Measurements from ENCODE around the gene C22orf31. TPM values are rescaled to one million over a fixed set of nuclear protein-coding genes. Genes with fewer than 3 reads are reported as not detected.

The C22orf31 gene
- total RNA-seq, 1 experiment from 2014 or later: not detected

DNA sequence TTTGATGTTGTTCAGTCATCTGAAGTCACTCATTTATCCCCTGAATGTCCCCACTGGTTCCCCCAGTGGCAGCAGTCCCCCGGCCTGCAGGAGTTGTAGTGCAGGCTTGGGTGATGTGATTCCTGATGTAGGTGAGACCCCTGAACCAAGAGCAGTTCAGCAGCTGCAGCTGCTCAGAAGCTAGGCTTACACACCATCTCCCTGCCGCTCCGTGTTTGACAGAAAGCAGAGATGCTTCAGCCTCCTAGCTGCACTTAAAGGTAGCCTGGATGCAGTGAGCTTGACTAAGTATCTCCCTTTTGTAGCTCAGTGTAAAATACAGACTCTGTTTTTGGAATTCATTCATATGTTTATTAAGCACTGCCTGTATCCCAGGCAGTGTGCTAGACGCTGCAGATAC lies 47.3 kb downstream of the C22orf31 start:
- H3K4me1 ChIP-seq (ENCODE audit: insufficient read depth, low read length): no peaks in the 10 kb centered on the region; the same call in none of the 2 replicates
- Mint-ChIP-seq H3K27ac (peak overlapping the region; percentile 13 to 76 (median 46); a peak in 4 of 7 replicates), H3K36me3 (ENCODE audit: insufficient read depth in 1 of 3, low read depth in 3 of 3) (peaks cover 8 to 32% (median 17%) of the 10 kb centered on the region in 3 experiments; a peak in 5 of 7 replicates), H3K4me1 (peaks cover 49 to 52% of the 10 kb centered on the region in 2 experiments), H3K27me3 (ENCODE audit: low read depth) (no peaks in the 10 kb centered on the region), H3K4me3 (no peak overlapping the region), H3K9me3 (no peaks in the 10 kb centered on the region)
- no peak overlapping the region for H3K9ac ChIP-seq (ENCODE audit: extremely low read depth, insufficient read length, low read length)
- H4K5ac ChIP-seq (ENCODE audit: insufficient read length, low read depth, low read length): no peak overlapping the region
- H2BK20ac ChIP-seq (ENCODE audit: low read depth, low read length, poor library complexity, severe bottlenecking): no peak overlapping the region
- H3K27ac ChIP-seq (ENCODE audit: insufficient read length, low read depth, low read length): no peak overlapping the region
- H3K79me1 ChIP-seq (ENCODE audit: insufficient read depth, low read depth, low read length, poor library complexity, severe bottlenecking): no peaks in the 10 kb centered on the region
- no CpG with 5 or more reads among the region's 4 CpGs for WGBS (ENCODE audit: extremely low coverage, insufficient read length, low lambda C conversion rate)
- no peak overlapping the region for H3K23ac ChIP-seq (ENCODE audit: insufficient read length, low read depth, low read length)
- H4K20me1 ChIP-seq (ENCODE audit: control insufficient read depth, insufficient read depth, insufficient read length): no peaks in the 10 kb centered on the region
- TF ChIP-seq, protein P1, sequence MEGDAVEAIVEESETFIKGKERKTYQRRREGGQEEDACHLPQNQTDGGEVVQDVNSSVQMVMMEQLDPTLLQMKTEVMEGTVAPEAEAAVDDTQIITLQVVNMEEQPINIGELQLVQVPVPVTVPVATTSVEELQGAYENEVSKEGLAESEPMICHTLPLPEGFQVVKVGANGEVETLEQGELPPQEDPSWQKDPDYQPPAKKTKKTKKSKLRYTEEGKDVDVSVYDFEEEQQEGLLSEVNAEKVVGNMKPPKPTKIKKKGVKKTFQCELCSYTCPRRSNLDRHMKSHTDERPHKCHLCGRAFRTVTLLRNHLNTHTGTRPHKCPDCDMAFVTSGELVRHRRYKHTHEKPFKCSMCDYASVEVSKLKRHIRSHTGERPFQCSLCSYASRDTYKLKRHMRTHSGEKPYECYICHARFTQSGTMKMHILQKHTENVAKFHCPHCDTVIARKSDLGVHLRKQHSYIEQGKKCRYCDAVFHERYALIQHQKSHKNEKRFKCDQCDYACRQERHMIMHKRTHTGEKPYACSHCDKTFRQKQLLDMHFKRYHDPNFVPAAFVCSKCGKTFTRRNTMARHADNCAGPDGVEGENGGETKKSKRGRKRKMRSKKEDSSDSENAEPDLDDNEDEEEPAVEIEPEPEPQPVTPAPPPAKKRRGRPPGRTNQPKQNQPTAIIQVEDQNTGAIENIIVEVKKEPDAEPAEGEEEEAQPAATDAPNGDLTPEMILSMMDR (conservative IDR thresholded peaks at IDR 0.05): no peak
- no peak overlapping the region for H3K18ac ChIP-seq (ENCODE audit: insufficient read length, low read depth, low read length)
- H4K8ac ChIP-seq (replicated peaks; ENCODE audit: insufficient read length, low read depth, low read length): no peak overlapping the region
- no peak overlapping the region for H2BK15ac ChIP-seq (ENCODE audit: low read depth, low read length)
- H4K91ac ChIP-seq (ENCODE audit: insufficient read length, low read depth, low read length): no peak overlapping the region
- no peak overlapping the region for H3K4ac ChIP-seq (ENCODE audit: low read depth, low read length)
- no peaks in the 10 kb centered on the region for H3K27me3 ChIP-seq (ENCODE audit: insufficient read depth, low read length)
- DNase-seq: no peak
- 0 out of 2 replicates have a peak, but pooled peaks cover 2% of the 10 kb centered on the region for H3K79me2 ChIP-seq (ENCODE audit: insufficient read depth, low read length)
- H3K4me2 ChIP-seq (ENCODE audit: insufficient read depth, insufficient read length, low read length): no peak overlapping the region
- H3K23me2 ChIP-seq (ENCODE audit: insufficient read length, low read depth, low read length, poor library complexity, severe bottlenecking): no peaks in the 10 kb centered on the region
- H3K9me3 ChIP-seq (ENCODE audit: control insufficient read depth, low read depth, low read length): no peaks in the 10 kb centered on the region
- peak overlapping the region; percentile 57; the same call in 1 of the 2 replicates for H3K14ac ChIP-seq (ENCODE audit: insufficient read depth, low read length)
- H2BK5ac ChIP-seq (ENCODE audit: insufficient read length, low read length): no peak overlapping the region
- H2AFZ ChIP-seq (ENCODE audit: low read length): no peak overlapping the region
- H2BK120ac ChIP-seq (ENCODE audit: low read depth, low read length, poor library complexity, severe bottlenecking): no peak overlapping the region
- no peak overlapping the region for H2BK12ac ChIP-seq (ENCODE audit: insufficient read length, low read depth, low read length)
- no peak overlapping the region for H2AK5ac ChIP-seq (ENCODE audit: insufficient read length, low read length)
- no peak overlapping the region for H3T11ph ChIP-seq (ENCODE audit: low read length)
- no peak overlapping the region for H3K56ac ChIP-seq (ENCODE audit: insufficient read length, low read depth, low read length)

All from H9 (cell line).